SK-N-SH (cell line): ENCODE data around the gene PRKAA2.

ENCODE experiments used
- JUND ChIP-seq: IDR thresholded peaks from 2 replicates; pipeline ENCODE4 v1.4.0; 2012
- MEF2A ChIP-seq: IDR thresholded peaks from 2 replicates; pipeline ENCODE4 v1.4.0; 2012; ENCODE audit warnings: low read depth, borderline replicate concordance
- POLR2AphosphoS5 ChIP-seq: IDR thresholded peaks from 2 replicates; pipeline ENCODE4 v1.6.1; 2012; ENCODE audit warnings: low read depth, low read length
- RAD21 ChIP-seq: IDR thresholded peaks from 2 replicates; pipeline ENCODE4 v1.6.1; 2012; ENCODE audit warnings: mild to moderate bottlenecking, low read length
- RCOR1 ChIP-seq: fragments of 150-350 bp; IDR thresholded peaks from 2 replicates; pipeline ENCODE4 v1.6.1; 2017; ENCODE audit warnings: antibody characterized with exemption, low read length
- RXRA ChIP-seq: IDR thresholded peaks from 2 replicates; pipeline ENCODE4 v1.4.0; 2012; ENCODE audit warnings: low read depth, mild to moderate bottlenecking, borderline replicate concordance
- USF1 ChIP-seq: IDR thresholded peaks from 2 replicates; pipeline ENCODE4 v1.4.0; 2012; ENCODE audit warnings: low read depth, borderline replicate concordance
- TF ChIP-seq, protein P1 (sequence below): fragments of 200-600 bp; sonication (generic); IDR thresholded peaks from 2 replicates; pipeline ENCODE4 v1.6.1; 2017; ENCODE audit warnings: antibody characterized with exemption, mild to moderate bottlenecking, moderate library complexity
- TF ChIP-seq, protein P2 (sequence below): IDR thresholded peaks from 2 replicates; pipeline ENCODE4 v1.6.1; 2012; ENCODE audit warnings: mild to moderate bottlenecking, low read depth, low read length, moderate library complexity

GRCh38 chr1:56630786-56631185 is 14.3 kb upstream of the PRKAA2 start:
- TF ChIP-seq POLR2AphosphoS5 (no peak), RCOR1 (no peak), JUND (no peak), MEF2A (no peak), RAD21 (no peak), USF1 (no peak), RXRA (no peak)
- TF ChIP-seq, protein P1, sequence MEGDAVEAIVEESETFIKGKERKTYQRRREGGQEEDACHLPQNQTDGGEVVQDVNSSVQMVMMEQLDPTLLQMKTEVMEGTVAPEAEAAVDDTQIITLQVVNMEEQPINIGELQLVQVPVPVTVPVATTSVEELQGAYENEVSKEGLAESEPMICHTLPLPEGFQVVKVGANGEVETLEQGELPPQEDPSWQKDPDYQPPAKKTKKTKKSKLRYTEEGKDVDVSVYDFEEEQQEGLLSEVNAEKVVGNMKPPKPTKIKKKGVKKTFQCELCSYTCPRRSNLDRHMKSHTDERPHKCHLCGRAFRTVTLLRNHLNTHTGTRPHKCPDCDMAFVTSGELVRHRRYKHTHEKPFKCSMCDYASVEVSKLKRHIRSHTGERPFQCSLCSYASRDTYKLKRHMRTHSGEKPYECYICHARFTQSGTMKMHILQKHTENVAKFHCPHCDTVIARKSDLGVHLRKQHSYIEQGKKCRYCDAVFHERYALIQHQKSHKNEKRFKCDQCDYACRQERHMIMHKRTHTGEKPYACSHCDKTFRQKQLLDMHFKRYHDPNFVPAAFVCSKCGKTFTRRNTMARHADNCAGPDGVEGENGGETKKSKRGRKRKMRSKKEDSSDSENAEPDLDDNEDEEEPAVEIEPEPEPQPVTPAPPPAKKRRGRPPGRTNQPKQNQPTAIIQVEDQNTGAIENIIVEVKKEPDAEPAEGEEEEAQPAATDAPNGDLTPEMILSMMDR = no peak
- TF ChIP-seq, protein P2, sequence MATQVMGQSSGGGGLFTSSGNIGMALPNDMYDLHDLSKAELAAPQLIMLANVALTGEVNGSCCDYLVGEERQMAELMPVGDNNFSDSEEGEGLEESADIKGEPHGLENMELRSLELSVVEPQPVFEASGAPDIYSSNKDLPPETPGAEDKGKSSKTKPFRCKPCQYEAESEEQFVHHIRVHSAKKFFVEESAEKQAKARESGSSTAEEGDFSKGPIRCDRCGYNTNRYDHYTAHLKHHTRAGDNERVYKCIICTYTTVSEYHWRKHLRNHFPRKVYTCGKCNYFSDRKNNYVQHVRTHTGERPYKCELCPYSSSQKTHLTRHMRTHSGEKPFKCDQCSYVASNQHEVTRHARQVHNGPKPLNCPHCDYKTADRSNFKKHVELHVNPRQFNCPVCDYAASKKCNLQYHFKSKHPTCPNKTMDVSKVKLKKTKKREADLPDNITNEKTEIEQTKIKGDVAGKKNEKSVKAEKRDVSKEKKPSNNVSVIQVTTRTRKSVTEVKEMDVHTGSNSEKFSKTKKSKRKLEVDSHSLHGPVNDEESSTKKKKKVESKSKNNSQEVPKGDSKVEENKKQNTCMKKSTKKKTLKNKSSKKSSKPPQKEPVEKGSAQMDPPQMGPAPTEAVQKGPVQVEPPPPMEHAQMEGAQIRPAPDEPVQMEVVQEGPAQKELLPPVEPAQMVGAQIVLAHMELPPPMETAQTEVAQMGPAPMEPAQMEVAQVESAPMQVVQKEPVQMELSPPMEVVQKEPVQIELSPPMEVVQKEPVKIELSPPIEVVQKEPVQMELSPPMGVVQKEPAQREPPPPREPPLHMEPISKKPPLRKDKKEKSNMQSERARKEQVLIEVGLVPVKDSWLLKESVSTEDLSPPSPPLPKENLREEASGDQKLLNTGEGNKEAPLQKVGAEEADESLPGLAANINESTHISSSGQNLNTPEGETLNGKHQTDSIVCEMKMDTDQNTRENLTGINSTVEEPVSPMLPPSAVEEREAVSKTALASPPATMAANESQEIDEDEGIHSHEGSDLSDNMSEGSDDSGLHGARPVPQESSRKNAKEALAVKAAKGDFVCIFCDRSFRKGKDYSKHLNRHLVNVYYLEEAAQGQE = no peak
